HCT116 (cell line): ENCODE data around the gene HNF4A. TPM values are rescaled to one million over a fixed set of nuclear protein-coding genes. Genes with fewer than 3 reads are reported as not detected.

Experiments
- ATAC-seq: fragments of 200-7000 bp; cut with Tn5 transposase; 2 replicates; pipeline ENCODE4 v1.9.1; 2020; ENCODE audit warnings: mild to moderate bottlenecking, moderate library complexity
- BruUV-seq: library from RNA; stranded (reverse); fragments of 400-500 nt; replicated peaks from 2 replicates; lab custom pipeline; 2021; lab: Mats Ljungman, UMichigan
- CTCF ChIA-PET: fragments of 300-600 bp; sonication (Branson Sonifier 250); formaldehyde crosslinking; loops from one replicate; lab custom pipeline; 2021; ENCODE audit warnings: antibody characterized with exemption; lab: Charles Lee
- POLR2A ChIA-PET: fragments of 300-600, 350-600 bp; sonication (Branson Sonifier 250); formaldehyde crosslinking; loops from one replicate; lab custom pipeline; 2021; ENCODE audit warnings: antibody characterized with exemption; lab: Charles Lee
- RAD21 ChIA-PET, 2 experiments: fragments of 300-600 bp; sonication (Branson Sonifier 250); formaldehyde crosslinking; loops; one replicate each; lab custom pipeline; 2023; ENCODE audit warnings: low total read pairs in 2 of 2; ENCODE audit not compliant: uncharacterized antibody in 2 of 2, unreplicated experiment in 2 of 2, low non-redundant PET in 1 of 2; lab: Charles Lee
- DNase-seq: peaks from one replicate; pipeline ENCODE4 v3.0.0-alpha.2; 2010; ENCODE audit warnings: low read depth, low spot score
- H2AFZ ChIP-seq: fragments of 200-600 bp; shearing (Covaris generic), sonication (generic); 2 replicates; pipeline ENCODE4 v1.6.1; 2017; ENCODE audit warnings: low read depth, mixed run types, mixed read lengths, antibody characterized with exemption, low read length; ENCODE audit not compliant: poor library complexity, severe bottlenecking
- H3K27ac ChIP-seq: 2 replicates; pipeline ENCODE4 v1.5.1; 2012; ENCODE audit warnings: low read depth, low read length
- H3K27me3 ChIP-seq: fragments of 200-600 bp; sonication (generic); 2 replicates; pipeline ENCODE4 v1.6.1; 2016; ENCODE audit warnings: mixed run types, low read length, mixed read lengths; ENCODE audit not compliant: insufficient read depth
- H3K36me3 ChIP-seq, 2 experiments: fragments of 200-500 bp in 1 of 2; fragments of 200-600 bp in 1 of 2; sonication (Bioruptor generic) in 1 of 2; sonication (generic) in 1 of 2; 2 replicates each; pipeline versions ENCODE4 v1.5.1 to v1.6.1; 2014 to 2016; ENCODE audit warnings: low read length in 2 of 2, inconsistent platforms in 1 of 2, mixed read lengths in 1 of 2, mixed run types in 1 of 2; ENCODE audit not compliant: insufficient read depth in 2 of 2, control insufficient read depth in 1 of 2
- H3K4me1 ChIP-seq, 2 experiments: fragments of 200-600 bp in 1 of 2; sonication (generic) in 1 of 2; 2 replicates each; pipeline versions ENCODE4 v1.5.1 to v1.6.1; 2012 to 2017; ENCODE audit warnings: low read length in 2 of 2, inconsistent platforms in 1 of 2, mild to moderate bottlenecking in 1 of 2, mixed read lengths in 1 of 2, mixed run types in 1 of 2, moderate library complexity in 1 of 2; ENCODE audit not compliant: insufficient read depth in 2 of 2, control insufficient read depth in 1 of 2
- H3K4me2 ChIP-seq: fragments of 200-600 bp; sonication (generic); 2 replicates; pipeline ENCODE4 v1.6.1; 2017; ENCODE audit warnings: mixed run types, low read length, mixed read lengths
- H3K4me3 ChIP-seq, 2 experiments: fragments of 200-600 bp in 1 of 2; sonication (generic) in 1 of 2; replicated peaks in 1 of 2; 2 replicates each; pipeline ENCODE4 v1.5.1; 2011 to 2016; ENCODE audit warnings: low read length in 2 of 2, control low read depth in 1 of 2, low read depth in 1 of 2, mild to moderate bottlenecking in 1 of 2, mixed read lengths in 1 of 2, mixed run types in 1 of 2
- H3K79me2 ChIP-seq: fragments of 200-600 bp; sonication (generic); 2 replicates; pipeline ENCODE4 v1.6.1; 2017; ENCODE audit warnings: mild to moderate bottlenecking, mixed run types, low read length, moderate library complexity, mixed read lengths; ENCODE audit not compliant: insufficient read depth
- H3K9ac ChIP-seq: fragments of 200-600 bp; sonication (generic); 2 replicates; pipeline ENCODE4 v1.6.1; 2016; ENCODE audit warnings: low read length, mixed read lengths
- H3K9me2 ChIP-seq: fragments of 200-600 bp; sonication (generic), shearing (Covaris generic); 2 replicates; pipeline ENCODE4 v1.6.1; 2017; ENCODE audit warnings: mixed run types, mild to moderate bottlenecking, moderate library complexity; ENCODE audit not compliant: insufficient read depth
- H3K9me3 ChIP-seq, 2 experiments: fragments of 200-500 bp in 1 of 2; fragments of 200-600 bp in 1 of 2; sonication (Bioruptor generic) in 1 of 2; sonication (generic) in 1 of 2; 2 replicates each; pipeline ENCODE4 v1.6.1; 2014 to 2017; ENCODE audit warnings: low read length in 2 of 2, mixed read lengths in 2 of 2, inconsistent platforms in 1 of 2, low read depth in 1 of 2, mild to moderate bottlenecking in 1 of 2, mixed run types in 1 of 2, moderate library complexity in 1 of 2; ENCODE audit not compliant: control insufficient read depth in 1 of 2, insufficient read depth in 1 of 2
- H4K20me1 ChIP-seq: fragments of 200-600 bp; sonication (generic), shearing (Covaris generic); 2 replicates; pipeline ENCODE4 v1.6.1; 2017; ENCODE audit warnings: mixed run types, mild to moderate bottlenecking, moderate library complexity; ENCODE audit not compliant: insufficient read depth
- ATF3 ChIP-seq: IDR thresholded peaks from 2 replicates; pipeline ENCODE4 v1.6.1; 2012
- CEBPB ChIP-seq: IDR thresholded peaks from 2 replicates; pipeline ENCODE4 v1.6.1; 2012; ENCODE audit warnings: low read depth
- EGR1 ChIP-seq: IDR thresholded peaks from 2 replicates; pipeline ENCODE4 v1.6.1; 2012; ENCODE audit warnings: low read depth
- ELF1 ChIP-seq: IDR thresholded peaks from 2 replicates; pipeline ENCODE4 v1.6.1; 2012; ENCODE audit warnings: low read depth, borderline replicate concordance
- EZH2 ChIP-seq: fragments of 200-600 bp; sonication (generic); IDR thresholded peaks from 2 replicates; pipeline ENCODE4 v1.6.1; 2017; ENCODE audit warnings: antibody characterized with exemption, mixed run types
- EZH2phosphoT487 ChIP-seq: fragments of 200-600 bp; IDR thresholded peaks from 2 replicates; pipeline ENCODE4 v1.6.1; 2018; ENCODE audit warnings: antibody characterized with exemption, borderline replicate concordance
- FOSL1 ChIP-seq: IDR thresholded peaks from 2 replicates; pipeline ENCODE4 v1.6.1; 2012; ENCODE audit warnings: low read depth
- JUND ChIP-seq: IDR thresholded peaks from 2 replicates; pipeline ENCODE4 v1.6.1; 2012
- MAX ChIP-seq: IDR thresholded peaks from 2 replicates; pipeline ENCODE4 v1.6.1; 2012
- POLR2A ChIP-seq: IDR thresholded peaks from 2 replicates; pipeline ENCODE4 v1.7.0; 2011; ENCODE audit warnings: borderline replicate concordance; ENCODE audit not compliant: insufficient read depth, insufficient read length; ENCODE audit errors: extremely low read depth
- REST ChIP-seq: IDR thresholded peaks from 2 replicates; pipeline ENCODE4 v1.6.1; 2012; ENCODE audit warnings: low read depth
- SIN3A ChIP-seq: IDR thresholded peaks from 2 replicates; pipeline ENCODE4 v1.6.1; 2012; ENCODE audit warnings: low read depth
- SRF ChIP-seq: IDR thresholded peaks from 2 replicates; pipeline ENCODE4 v1.6.1; 2012; ENCODE audit warnings: low read depth
- TCF7L2 ChIP-seq: IDR thresholded peaks from 2 replicates; pipeline ENCODE4 v1.7.0; 2011; ENCODE audit warnings: borderline replicate concordance, inconsistent platforms; ENCODE audit not compliant: insufficient read depth, insufficient read length; ENCODE audit errors: extremely low read depth
- YY1 ChIP-seq: IDR thresholded peaks from 2 replicates; pipeline ENCODE4 v1.6.1; 2011; ENCODE audit warnings: low read length, low read depth, moderate library complexity, mild to moderate bottlenecking; ENCODE audit not compliant: insufficient replicate concordance; ENCODE audit errors: extremely low read depth
- ZBTB33 ChIP-seq: IDR thresholded peaks from 2 replicates; pipeline ENCODE4 v1.6.1; 2011; ENCODE audit warnings: mild to moderate bottlenecking, low read length, moderate library complexity; ENCODE audit not compliant: insufficient replicate concordance; ENCODE audit errors: extremely low read depth
- ZFX ChIP-seq: fragments of 450-650 bp; IDR thresholded peaks from 2 replicates; pipeline ENCODE4 v1.6.1; 2017
- ZNF274 ChIP-seq: fragments of 200-500 bp; sonication (Bioruptor generic); IDR thresholded peaks from 2 replicates; pipeline ENCODE4 v1.6.1; 2014; ENCODE audit warnings: mild to moderate bottlenecking, low read depth, low read length, inconsistent platforms
- intact Hi-C: fragments of 100-400 bp; cut with micrococcal nuclease; formaldehyde crosslinking; loops from 2 replicates; pipeline ENCODE4 v1.10.0; 2022
- total RNA-seq: library from RNA; stranded (reverse); gene quantifications from one replicate; pipeline ENCODE4 v1.2.1, GENCODE V29; 2021; ENCODE audit not compliant: unreplicated experiment

HNF4A gene
- total RNA-seq, 1 experiment from 2014 or later = 7.4 TPM

GRCh38 chr20:44310664-44311639, 44.5 kb upstream of the HNF4A start, which contains the start of gene FITM2:
FITM2 (minus strand) TSS chr20:44311202; CDS start chr20:44311148, 54 bp downstream.
- ChIA-PET POLR2A (no interaction called here), CTCF (interaction anchor here (0.6 to 3.5 kb wide), 14 partner anchors 9 to 265 kb away, joined by 3 to 61 read pairs (median 5); no protein-coding TSS in a partner anchor), RAD21 (interaction anchor here (0.6 to 1.8 kb wide), 3 partner anchors 93 to 521 kb away, joined by 4 to 10 read pairs (median 7); no protein-coding TSS in a partner anchor)
- Histone ChIP-seq H3K4me1 (peaks cover 8 to 13% of the 10 kb centered on the region in 2 experiments; a peak in 3 of 4 replicates), H4K20me1 (no peaks in the 10 kb centered on the region), H3K79me2 (peaks cover 14% of the 10 kb centered on the region; the same call in 1 of the 2 replicates), H3K4me2 (peak within 1 kb of the TSS; percentile 95), H3K9ac (peak within 1 kb of the TSS; percentile 76), H3K9me2 (no peaks in the 10 kb centered on the region), H3K27me3 (no peaks in the 10 kb centered on the region), H2AFZ (peak within 1 kb of the TSS; percentile 99), H3K36me3 (no peaks in the 10 kb centered on the region), H3K27ac (peak within 1 kb of the TSS; percentile 54; the same call in 1 of the 2 replicates), H3K4me3 (peak within 1 kb of the TSS; percentile 93 to 98), H3K9me3 (no peaks in the 10 kb centered on the region)
- no TSS peak for BruUV-seq
- ATAC-seq = peak; percentile 98
- intact Hi-C loops = loop anchor here (1.0 to 10.0 kb wide), 3 partner anchors 96 to 194 kb away; no protein-coding TSS in a partner anchor
- peak; percentile 93 for DNase-seq
- TF ChIP-seq SRF (no peak), POLR2A (peak; percentile 46), CEBPB (no peak), SIN3A (0 out of 2 replicates have a peak, but pooled peaks have one; percentile 49), YY1 (peak; percentile 59), ELF1 (no peak), MAX (peak; percentile 91), JUND (no peak), EGR1 (no peak), ZBTB33 (peak; percentile 82), ZFX (no peak; the same call in 1 of the 2 replicates), FOSL1 (no peak), REST (no peak), ATF3 (no peak), EZH2 (no peak), EZH2phosphoT487 (no peak), TCF7L2 (no peak), ZNF274 (no peak)
